GM13976 (cell line): ENCODE measurements around the gene VAT1L.

Source experiments
- DNase-seq: peaks from one replicate; pipeline ENCODE4 v3.0.0; 2012; ENCODE audit warnings: low spot score
- CTCF ChIP-seq: IDR thresholded peaks from 2 replicates; pipeline ENCODE4 v1.5.1; 2012; ENCODE audit warnings: borderline replicate concordance, mild to moderate bottlenecking; ENCODE audit not compliant: insufficient read depth; ENCODE audit errors: extremely low read depth, missing control alignments, control extremely low read depth
- in situ Hi-C: fragments of 300-500 bp; cut with MboI; formaldehyde crosslinking; loops from one replicate; pipeline ENCODE4 v1.12.0; 2022; ENCODE audit warnings: low sequenced_read_pairs, mixed read lengths, inconsistent platforms; ENCODE audit not compliant: unreplicated experiment

Gene VAT1L

GRCh38 chr16:77761204-77761603 is 27.2 kb upstream of the VAT1L start:
- no peak for TF ChIP-seq CTCF
- in situ Hi-C loops, result no loop called here
- no peak for DNase-seq

- in situ Hi-C loops, result no loop called here
- DNase-seq, result no peak
- TF ChIP-seq CTCF, result no peak
These were observed 26.1 kb upstream of the VAT1L start for GRCh38 chr16:77762262-77762661.

GRCh38 chr16:77763994-77764393 is 24.4 kb upstream of the VAT1L start:
- DNase-seq, result no peak
- in situ Hi-C loops, result no loop called here
- no peak for TF ChIP-seq CTCF

- TF ChIP-seq CTCF, result no peak
- no peak for DNase-seq
- in situ Hi-C loops, result no loop called here
These were observed 21.2 kb upstream of the VAT1L start for GRCh38 chr16:77767211-77767610.

- DNase-seq, result no peak
- in situ Hi-C loops, result no loop called here
- no peak for TF ChIP-seq CTCF
These were observed 20.5 kb upstream of the VAT1L start for GRCh38 chr16:77767826-77768225.

- no peak for DNase-seq
- in situ Hi-C loops, result no loop called here
- TF ChIP-seq CTCF, result no peak
These were observed 12.2 kb upstream of the VAT1L start for GRCh38 chr16:77775911-77776909.
